HL-60/S4 (cell line): ENCODE results near the gene CUTA.

Experiments
- in situ Hi-C: fragments of 300-500 bp; cut with MboI; formaldehyde crosslinking; loops from 2 replicates; pipeline ENCODE4 v1.14.3; 2022; ENCODE audit warnings: low sequenced_read_pairs

Gene CUTA

GRCh38 chr6:33439956-33440648, 22.2 kb upstream of the CUTA start:
- in situ Hi-C loops, result no loop called here

- in situ Hi-C loops, result no loop called here
Observed at GRCh38 chr6:33438978-33439594, 21.2 kb upstream of the CUTA start.

DNA sequence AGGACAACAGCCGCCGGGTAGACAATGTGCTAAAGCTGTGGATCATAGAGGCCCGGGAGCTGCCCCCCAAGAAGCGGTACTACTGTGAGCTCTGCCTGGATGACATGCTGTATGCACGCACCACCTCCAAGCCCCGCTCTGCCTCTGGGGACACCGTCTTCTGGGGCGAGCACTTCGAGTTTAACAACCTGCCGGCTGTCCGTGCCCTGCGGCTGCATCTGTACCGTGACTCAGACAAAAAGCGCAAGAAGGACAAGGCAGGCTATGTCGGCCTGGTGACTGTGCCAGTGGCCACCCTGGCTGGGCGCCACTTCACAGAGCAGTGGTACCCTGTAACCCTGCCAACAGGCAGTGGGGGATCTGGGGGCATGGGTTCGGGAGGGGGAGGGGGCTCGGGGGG, 19.8 kb upstream of the CUTA start:
- in situ Hi-C loops, result no loop called here

GRCh38 chr6:33434961-33435360, 17.1 kb upstream of the CUTA start:
- in situ Hi-C loops, result no loop called here

- in situ Hi-C loops, result no loop called here
Observed at GRCh38 chr6:33433544-33434191, 15.8 kb upstream of the CUTA start.

DNA sequence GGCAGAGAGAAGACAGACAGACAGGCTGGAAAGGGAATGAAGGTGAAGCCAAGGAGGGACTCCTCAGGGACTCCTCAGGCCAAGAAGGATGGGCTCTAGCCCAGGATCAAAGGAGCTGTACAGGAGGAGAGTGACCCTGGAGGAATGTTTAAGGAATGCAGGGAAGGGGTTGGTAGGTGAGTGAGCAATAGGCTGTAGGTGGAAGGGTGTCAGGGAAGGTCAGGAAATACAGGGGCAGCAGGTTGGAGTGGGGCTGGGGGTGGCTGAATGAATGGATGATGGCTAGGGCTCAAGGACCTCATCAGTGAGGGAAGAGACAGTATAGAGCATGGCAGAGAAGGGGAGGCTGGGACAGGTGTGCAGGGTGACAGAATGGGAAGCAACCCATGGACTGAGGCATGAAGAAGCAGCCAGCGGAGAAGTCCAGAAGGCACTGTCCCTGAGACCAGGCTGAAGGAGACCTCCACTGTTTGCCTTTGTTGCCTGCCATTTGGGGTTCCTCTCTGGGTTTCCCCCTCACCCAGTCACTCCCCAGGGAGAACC, 15.2 kb upstream of the CUTA start:
- in situ Hi-C loops, result no loop called here

GRCh38 chr6:33432546-33432945, 14.6 kb upstream of the CUTA start:
- in situ Hi-C loops, result no loop called here

DNA sequence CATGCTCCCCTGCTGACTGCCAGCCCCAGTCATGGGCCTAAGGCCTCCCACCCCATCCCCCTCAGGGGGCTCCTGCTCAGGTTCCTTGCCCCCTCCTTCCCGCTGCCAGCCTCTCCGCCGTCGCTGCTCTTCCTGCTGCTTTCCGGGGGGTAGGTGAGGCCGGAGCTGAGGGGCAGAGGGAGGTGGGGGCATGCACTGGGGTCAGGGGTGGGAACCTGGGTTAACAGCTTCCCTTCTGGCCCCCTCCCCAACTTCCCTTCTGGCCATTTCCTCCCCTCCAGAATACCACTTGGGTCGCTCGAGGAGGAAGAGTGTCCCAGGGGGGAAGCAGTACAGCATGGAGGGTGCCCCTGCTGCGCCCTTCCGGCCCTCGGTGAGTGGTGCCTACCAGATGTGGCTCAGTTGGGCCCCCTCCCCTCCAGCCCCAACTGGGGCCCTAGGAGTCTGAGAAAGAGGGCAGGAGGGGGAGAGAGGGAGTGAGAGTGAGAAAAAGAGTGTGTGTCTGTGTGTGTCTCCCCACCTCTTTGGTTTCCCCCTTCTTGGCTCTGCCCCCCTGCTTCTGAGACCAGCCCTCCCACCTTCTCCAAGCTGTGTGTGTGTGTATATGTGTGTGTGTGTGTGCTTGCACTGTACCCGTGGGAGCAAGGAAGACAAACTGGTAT, 14.1 kb upstream of the CUTA start:
- in situ Hi-C loops, result no loop called here

DNA sequence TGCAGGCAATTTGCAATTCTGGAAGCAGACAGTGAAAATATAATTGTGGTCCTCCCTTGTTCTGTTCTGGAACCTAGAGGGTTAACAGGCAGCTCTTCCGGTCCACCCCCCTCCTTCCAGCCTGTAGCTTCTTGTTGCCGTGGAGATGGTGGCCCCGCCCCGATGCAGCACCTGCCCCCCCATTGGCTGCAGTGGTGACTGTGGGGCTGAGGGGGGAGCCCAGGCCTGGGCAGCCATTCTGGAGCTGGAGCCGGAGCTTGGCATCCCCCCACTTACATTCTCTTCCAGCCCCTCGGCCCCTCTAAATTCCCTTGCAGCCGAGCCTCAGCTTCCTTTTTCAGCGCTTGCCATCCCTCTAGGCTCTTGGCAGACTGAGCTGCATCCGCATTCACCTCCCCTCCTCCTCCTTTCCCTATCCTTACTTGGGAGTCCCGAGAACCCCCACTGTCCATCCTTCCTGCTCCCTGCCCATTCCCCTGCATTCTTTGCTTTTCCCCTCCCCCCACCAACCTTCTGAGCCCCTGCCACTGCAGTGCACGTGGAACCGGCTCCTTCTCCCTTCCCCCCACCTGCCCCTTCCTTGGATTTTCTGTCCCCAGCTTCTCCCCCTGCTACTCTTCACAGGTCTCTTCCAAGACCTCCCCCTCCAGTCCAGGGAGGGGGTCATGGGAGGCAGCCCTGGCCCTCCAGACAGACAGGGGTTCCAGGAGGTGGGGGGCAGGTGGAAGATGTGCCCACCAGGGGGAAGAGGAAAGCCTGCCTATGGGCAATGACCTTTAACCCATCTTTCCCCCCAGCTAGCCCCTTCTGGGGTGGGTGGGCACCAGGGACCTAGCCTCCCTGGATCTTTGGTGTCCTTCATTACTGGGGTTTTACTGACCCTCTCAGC, 13.3 kb upstream of the CUTA start:
- in situ Hi-C loops, result no loop called here

GRCh38 chr6:33430334-33430733, 12.4 kb upstream of the CUTA start:
- in situ Hi-C loops, result no loop called here

GRCh38 chr6:33429750-33430052, 11.8 kb upstream of the CUTA start:
- in situ Hi-C loops, result no loop called here

DNA sequence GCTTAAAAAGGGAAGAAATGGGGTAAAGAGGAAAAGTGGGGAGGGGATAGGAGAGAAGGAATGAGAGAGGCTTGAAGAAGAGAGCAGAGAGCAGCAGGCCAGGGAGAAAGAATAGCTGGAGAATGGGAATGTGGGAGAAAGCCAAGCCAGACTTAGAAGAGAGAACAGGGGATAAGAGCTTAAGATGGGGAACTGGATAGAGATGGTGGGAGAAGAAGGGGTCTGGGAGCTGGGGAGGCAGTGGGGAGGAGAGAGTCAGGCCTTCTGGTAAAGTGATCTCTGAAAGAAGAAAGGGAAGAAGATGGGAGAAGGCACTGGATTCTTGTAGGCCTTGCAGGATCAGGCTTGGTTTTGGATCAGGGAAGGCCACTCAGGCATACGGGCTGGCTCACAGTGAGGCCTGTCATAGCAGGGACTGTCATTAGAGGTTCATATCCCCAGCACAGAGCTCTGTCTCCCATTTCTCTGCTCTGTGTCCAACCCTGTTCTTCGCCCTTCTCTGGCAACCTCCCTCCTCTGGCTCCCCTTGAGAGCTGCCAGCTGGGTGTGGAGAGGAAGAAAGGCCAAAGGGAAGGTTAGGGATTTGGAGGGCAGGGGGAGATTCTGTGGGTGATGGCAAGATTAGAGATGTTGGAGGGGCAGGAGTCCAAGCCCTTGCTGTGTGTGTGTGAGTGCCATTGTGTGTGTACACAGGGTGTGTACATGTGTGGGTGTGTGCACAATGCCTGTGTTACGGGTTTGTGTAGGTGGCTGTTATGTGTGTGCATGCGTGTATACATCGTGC, 11.3 kb upstream of the CUTA start:
- in situ Hi-C loops, result no loop called here

DNA sequence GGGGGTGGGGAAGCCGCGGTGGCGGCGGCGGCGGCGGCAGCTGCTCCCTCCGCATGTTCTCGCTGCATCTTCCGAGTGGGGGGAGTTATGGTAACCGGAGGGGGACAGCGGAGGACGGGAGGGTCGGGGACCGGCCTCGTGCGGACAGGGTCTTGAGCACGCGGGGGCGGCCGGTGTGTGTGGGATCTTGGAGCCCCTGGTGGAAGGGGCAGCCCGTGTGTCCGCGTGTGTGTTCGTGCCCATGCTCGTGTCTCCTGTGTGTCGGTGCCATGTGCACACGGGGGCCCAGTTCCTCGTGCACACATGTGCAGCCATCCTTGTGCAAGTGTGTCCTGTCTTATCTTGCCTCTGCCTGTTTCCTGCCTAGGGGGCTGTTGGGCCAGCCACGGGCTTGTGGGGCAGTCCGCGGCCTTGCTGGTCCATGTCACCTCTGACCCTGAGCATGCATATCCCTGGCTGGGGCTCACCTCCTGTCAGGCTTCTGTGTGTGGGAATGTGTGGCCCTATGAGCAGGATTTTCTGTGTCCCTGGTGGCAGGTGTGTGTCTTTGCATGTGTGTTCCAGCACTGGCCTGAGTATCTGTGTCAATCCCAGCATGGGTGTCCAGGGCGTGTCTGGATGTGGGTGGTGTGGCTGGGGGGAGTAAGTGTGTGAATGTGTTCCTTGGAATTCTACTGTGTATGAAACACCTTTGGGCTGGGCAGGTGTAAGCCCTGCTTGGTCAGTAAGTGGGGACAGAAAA, 10.5 kb upstream of the CUTA start:
- in situ Hi-C loops, result no loop called here

DNA sequence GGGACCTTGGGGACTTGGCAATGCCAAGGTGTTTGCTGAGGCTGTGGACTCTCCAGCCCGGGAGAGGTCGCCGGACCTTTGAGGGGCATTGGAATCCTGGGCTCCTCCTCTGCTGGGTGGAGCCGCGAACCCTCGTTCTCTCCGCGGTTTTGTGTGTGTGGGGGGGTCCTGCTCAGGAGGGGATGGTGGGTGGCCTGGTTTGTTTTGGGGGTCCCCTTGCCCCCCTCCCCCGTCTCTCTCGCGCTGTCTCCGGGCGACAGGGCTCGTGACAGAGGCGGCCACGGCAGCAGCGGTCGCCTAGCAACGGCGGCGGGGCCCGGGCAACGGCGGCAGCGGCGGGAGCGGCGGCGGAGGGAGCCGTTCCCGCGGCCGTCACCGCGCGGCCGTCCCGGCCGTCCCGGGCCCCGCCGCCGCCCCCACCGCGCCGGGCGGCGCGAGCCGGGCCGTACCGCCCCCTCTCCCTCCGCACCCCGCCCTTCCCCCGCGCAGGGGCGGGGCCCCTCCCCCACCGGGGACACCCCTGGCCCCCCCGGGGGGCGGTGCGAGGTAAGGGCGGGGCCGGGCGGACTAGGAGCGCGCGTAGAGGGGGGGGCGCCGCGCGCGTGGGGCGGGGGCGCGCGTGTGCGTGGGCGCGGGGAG, 9.8 kb upstream of the CUTA start:
- in situ Hi-C loops, result no loop called here

- in situ Hi-C loops, result no loop called here
Observed at GRCh38 chr6:33426590-33427511, 8.9 kb upstream of the CUTA start.

DNA sequence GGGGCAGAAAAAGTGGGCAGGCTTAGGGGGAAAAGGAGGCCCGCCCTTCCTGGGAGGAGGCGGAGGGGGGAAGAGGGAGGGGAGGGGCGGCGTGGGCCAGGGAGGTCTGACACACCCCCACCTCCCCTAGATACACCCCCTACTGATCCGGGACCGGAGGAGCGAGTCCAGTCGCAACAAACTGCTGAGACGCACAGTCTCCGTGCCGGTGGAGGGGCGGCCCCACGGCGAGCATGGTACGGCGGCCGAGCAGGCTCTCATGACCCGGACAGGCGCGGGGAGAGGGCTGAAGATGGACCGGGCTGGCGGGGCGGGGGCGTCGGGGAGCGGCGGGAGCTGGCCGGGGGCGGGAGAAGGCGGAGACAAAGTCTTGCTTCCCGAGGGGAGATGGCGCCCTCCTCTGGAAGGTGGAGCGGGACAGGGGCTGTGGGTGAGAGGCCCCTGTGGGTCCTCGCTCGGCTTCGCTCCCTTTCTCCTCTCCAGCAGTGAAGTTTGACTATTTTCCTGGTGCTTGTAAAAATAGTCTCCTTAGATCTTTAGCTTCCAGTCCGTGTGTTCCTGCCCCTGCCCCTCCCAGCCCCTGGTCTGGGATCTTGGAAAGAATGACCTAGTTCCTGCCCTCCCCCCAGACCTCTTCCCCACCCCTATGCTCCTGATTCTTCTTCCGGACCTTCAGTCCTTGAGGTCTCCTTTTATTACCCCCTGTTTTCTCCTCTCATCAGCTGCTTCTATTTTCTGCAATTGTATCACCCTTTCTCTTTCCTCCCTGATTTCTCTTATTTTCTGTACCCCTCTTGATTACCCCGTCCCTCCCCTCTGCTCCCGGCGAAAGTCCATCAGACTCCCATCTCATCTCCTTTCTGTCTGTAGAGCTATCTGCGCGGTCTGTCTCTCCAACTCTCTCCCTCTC, 8.0 kb upstream of the CUTA start:
- in situ Hi-C loops, result no loop called here
